Inflammatory macrophage treated with lipopolysaccharide for 1 hour (primary cell): ENCODE data around the gene PER2.
"Not testable (repeated sequence)": the region's sequence is repeated elsewhere in the genome, so short reads cannot be mapped to it uniquely, and the experiment has no call there.

Experiments
- DNase-seq, 2 donors: peaks; one replicate each; pipeline ENCODE4 v3.0.0-alpha.2; 2020 to 2022

Gene PER2, protein sequence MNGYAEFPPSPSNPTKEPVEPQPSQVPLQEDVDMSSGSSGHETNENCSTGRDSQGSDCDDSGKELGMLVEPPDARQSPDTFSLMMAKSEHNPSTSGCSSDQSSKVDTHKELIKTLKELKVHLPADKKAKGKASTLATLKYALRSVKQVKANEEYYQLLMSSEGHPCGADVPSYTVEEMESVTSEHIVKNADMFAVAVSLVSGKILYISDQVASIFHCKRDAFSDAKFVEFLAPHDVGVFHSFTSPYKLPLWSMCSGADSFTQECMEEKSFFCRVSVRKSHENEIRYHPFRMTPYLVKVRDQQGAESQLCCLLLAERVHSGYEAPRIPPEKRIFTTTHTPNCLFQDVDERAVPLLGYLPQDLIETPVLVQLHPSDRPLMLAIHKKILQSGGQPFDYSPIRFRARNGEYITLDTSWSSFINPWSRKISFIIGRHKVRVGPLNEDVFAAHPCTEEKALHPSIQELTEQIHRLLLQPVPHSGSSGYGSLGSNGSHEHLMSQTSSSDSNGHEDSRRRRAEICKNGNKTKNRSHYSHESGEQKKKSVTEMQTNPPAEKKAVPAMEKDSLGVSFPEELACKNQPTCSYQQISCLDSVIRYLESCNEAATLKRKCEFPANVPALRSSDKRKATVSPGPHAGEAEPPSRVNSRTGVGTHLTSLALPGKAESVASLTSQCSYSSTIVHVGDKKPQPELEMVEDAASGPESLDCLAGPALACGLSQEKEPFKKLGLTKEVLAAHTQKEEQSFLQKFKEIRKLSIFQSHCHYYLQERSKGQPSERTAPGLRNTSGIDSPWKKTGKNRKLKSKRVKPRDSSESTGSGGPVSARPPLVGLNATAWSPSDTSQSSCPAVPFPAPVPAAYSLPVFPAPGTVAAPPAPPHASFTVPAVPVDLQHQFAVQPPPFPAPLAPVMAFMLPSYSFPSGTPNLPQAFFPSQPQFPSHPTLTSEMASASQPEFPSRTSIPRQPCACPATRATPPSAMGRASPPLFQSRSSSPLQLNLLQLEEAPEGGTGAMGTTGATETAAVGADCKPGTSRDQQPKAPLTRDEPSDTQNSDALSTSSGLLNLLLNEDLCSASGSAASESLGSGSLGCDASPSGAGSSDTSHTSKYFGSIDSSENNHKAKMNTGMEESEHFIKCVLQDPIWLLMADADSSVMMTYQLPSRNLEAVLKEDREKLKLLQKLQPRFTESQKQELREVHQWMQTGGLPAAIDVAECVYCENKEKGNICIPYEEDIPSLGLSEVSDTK (N-terminal part only)

DNA sequence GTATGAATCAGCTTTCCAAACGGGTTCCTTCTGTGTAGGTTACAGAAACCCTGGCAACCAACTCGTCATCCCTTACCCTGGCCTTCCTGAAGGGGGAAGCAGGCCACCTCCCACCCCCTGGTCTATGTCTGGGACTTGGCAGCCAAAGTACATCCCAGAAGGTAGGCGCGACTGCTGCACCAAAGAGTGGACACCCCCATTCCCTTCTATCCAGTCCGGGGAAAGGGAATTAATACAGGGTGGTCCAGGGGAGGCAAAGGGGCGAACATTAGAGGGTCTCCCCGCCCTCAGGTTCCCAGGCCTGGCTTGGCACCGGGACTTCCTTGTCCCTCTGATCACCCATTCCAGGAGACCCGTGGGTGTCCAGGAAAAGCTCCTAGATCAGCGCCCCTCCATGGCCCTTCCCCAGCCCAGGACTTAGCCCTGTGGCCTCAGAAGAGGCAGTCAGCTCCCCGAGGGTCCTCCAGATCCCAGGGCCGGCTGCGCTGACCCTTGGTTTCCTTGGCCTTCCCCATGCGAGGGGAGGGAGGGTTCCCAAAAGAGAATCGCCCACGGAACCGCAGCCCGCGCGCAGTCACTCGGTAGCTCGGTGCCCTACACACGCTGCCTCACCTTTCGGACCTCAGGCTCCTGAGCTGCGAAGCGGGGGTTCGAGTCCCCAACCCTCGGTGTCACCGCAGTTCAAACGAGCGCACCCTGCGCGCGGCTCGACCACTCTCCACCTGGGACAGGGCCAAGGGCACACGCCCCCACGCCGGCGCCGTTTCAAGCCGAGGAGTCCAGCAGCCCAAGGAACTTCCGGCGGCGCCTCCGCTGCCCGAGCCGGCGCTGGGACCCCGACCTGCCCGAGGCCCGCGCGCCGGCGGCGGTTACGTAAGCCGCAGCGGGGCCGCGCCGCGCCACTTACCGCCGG lies at the start of gene PER2:
Gene PER2, minus strand, starts transcription at position 874 of the 913 bp plus-strand sequence. CDS start 10,674 bp downstream, outside the sequence.
- DNase-seq: peak; percentile 64 to 78

DNA sequence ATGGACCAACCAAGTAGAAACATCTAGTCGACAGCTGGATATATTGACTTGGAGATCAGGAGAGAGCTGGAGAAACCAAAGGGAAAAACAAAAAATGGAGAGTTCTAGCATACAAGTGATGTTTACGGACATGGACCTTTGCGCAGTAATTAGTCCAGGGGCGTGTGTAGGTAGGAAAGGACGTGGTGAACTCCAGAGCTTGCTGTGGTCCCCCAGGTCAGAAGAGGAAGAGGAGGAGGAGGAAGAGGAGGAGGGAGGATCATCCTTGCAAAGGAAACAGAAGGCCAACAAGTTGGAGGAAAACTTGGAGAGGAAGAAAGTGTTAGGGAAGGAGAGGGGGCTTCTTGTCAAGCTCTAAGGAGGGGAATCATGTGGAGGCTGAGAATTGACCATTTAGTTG lies 49.4 kb upstream of the PER2 start:
- DNase-seq: no peak

DNA sequence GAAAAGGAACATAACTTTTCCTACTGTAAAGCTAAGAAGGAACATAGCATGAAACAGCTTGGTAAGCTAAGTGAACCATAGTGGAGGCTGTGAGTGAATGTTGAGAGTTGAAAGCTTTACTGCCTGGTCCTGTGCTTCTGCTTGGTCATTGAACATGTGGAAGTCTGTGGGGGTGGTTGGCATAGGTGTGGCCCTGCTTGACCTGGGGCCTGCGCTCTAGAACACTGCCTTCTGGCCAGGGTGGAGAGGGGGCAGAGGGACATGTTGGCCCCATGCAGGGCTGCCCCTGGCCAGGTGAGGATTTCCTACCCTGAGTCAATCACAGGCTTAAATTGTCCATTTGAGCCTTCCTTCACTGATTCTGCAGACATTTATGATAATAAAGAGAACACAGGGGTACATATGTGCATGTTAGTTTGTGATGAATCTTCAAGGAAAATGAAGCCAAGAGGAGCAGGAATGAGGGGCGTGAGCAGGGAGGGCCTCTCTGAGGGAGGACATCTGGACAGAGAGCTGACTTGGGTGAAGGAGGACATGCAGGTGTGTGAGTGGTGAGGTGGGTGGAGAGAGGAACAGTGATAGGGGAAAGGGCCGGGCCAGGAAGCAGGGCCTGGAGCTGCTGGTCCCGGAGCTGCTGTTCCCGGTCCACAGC lies 48.5 kb upstream of the PER2 start:
- DNase-seq: no peak

DNA sequence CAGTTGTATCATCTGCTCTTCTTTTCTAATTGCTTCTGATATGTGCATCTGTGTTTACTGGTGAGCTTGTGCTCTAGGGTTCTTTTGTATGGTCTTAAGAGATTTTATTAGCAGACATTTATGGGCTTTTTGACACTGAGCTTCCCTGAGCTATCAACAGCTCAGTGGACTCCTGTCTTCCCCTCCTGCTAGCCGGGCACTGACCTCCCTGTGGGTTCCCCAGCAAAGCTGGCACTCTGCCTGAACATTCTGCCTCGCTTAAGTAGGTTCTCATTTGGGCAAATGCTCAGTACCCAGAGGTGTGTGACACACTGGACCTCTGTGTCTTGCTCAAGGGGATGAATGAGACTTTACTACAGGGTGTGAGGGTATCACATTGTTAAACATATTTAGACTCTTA lies 47.7 kb upstream of the PER2 start:
- DNase-seq: no peak

DNA sequence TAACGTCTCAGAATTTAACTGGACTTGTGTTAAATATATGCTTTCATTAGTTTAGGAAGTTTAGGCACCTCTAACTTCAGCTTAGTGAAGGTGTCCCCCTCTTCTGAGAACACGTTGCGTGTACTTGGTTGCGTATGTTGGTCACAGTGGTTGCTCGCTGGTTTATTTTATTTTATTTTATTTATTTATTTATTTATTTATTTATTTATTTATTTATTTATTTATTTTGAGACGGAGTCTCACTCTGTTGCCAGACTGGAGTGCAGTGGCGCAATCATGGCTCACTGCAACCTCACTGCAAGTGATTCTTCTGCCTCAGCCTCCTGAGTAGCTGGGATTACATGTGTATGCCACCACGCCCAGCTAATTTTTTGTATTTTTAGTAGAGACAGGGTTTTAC lies 47.2 kb upstream of the PER2 start:
- DNase-seq: not testable (repeated sequence)

DNA sequence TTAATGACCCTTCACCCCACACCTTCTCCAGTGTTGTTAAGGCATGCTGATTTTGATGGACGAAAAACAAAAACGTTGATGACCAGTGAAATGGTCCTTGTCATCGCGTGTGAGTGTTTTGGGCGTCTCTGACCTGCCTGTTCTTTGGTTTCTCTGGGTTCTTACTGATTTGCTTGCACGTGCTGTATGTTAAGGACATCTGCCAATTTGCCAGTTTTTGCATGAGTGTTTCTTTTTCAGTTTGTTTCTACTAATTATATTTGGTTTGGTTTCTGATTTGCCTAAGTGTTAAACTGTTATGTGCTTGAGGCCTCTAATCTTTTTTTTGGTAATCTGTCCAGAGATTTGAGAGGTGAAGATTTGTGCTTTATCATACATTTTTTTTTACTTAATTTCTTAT lies 46.5 kb upstream of the PER2 start:
- no peak for DNase-seq

DNA sequence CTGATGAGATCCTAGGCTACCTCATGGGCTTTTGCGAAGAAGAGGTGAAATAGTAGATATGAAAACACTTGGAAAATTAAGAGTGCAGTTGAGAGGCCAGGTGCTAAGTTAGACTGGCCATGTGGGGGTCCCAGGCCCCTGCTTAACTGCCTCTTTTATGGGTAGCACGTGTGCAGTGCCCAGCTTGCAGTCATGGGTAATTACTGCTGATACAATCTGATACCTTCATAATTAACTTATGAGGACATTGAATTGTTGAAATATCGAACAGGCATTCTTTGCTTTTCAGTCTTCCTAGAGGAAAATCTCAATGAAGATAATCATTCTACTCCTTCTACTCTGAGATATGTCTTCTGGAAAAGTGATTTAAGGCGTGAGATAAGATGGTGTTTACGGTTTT lies 43.5 kb upstream of the PER2 start:
- no peak for DNase-seq

DNA sequence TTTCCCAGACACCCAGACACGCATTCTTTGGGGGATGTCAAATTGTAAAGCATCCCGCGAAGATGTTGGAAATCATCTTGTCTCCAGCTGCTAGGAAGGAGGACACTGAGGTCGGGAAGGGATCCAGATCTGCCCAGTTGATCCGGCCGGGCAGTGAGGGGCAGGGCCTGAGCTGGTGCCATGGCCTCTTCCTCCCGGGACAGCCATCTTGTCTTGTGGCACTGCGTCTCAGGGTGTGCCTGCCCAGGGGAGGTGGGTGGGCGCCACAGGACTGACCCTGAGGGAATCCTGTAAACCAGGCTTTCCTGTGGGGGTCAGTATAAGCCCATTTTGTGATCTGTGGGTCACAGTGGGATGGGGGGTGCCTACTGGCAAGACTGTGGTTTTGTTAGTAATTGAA lies 42.0 kb upstream of the PER2 start:
- no peak for DNase-seq

DNA sequence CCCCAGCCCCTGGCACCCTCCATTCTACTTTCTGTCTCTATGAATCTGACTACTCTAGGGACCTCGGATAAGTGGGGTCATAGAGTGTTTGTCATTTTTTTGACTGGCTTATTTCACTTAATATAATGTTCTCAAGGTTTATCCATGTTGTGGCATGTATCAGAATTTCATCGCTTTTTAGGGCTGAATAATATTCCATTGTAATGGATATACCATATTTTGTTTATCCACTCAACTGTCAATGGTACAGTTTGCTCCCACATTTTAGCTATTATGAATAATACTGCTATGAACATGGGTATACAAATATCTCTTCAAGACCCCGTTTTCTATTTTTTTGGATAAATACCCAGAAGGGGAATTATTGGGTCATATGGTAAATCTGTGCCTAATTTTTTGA lies 39.3 kb upstream of the PER2 start:
- DNase-seq: no peak

DNA sequence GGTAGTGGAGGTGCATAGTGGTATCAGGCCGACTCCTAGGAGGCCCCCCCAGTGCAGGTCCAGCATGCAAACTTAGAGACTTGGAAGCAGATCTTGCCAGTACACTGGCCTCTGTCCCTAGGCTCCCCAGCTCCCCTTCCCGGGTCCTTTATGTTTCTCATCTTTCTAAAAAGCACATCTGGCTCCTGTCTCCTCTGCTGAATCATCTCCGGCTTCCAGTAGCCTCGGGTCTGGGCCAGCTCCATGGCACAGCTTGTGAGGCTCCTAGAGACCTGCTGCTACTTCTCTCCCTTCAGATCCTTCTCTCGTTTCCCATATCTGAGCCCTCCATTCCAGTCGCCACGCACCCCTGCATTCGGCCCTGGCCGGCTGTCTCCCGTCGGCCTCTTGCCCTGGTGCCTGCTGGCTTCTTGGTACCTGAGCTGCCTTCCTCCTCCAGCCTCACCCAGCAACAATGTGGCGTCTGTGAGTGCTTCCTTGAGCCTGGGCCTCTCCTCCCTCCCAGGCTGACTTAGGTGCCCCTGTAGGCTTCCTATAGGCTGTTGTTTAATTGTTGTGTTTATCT lies 38.5 kb upstream of the PER2 start:
- no peak for DNase-seq

DNA sequence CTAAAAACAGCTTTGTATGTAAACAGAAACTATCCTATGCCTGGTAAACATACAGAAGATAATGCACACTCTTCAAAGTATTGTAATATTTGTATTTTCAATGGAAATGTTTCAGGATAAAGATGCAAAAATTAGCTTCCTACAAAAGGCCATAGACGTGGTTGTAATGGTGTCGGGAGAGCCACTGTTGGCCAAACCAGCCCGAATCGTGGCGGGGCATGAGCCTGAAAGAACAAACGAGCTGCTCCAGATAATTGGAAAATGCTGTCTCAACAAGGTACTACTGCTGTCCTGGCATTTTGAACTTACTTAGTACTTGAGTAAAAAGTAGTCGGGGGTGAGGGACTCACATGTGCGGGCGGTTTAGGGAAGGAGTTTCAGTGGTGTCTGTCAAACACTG lies 37.3 kb upstream of the PER2 start:
- no peak for DNase-seq

DNA sequence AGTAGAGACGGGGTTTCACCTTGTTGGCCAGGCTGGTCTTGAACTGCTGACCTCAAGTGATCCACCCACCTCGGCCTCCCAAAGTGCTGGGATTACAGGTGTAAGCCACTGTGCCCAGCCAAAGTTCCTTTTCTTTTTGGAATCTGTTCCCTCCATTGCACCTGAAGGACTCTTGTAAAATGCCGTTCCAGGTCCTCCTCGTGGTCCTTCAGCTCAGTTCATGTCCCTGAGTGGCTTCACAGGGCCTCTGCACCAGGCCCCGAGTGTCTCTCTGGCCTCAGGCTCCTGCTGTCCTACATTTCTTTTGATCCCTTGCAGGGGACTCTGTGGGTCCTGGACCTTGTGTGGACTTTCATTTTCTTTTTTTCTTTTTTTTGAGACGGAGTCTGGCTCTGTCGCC lies 35.8 kb upstream of the PER2 start:
- not testable (repeated sequence) for DNase-seq

DNA sequence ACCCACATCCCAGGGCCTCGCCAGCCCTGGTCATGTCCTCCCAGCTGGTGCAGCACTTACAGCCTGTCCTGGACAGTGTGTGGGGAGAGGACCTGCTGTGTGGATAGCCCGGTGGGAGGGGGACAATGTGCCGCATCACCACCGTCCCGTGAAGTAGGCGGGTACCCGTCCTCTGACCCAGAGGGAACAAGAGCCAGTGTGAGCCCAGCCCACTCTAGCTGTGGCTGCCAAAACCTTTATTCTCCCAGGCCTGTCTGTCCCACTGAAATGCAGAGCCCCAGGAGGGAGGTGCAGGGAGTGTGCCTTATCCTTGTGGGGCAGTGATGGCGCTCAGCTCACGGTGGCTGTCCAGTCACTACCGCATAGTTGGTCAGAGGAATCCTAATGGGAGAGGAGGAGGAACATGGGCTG lies 33.6 kb upstream of the PER2 start:
- DNase-seq: no peak

DNA sequence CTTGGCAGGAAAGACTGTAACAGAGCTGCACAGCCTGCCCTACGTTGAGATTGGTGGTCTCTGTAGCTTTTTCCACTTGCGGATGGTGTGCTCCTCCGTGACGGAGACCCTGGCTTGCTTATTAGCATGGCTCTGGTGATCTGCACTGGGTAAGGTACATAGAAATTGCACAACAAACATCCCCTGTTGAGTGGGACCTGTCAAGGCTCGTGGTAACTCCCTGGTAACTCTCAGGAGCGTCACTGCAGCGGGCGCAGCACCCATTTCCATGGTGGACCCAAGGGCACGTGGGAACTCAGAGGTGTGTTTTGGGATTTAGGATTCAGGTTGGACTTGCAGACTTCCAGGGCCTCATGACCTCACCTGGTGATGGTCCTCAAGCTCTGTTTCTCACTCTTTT lies 33.1 kb upstream of the PER2 start:
- no peak for DNase-seq

DNA sequence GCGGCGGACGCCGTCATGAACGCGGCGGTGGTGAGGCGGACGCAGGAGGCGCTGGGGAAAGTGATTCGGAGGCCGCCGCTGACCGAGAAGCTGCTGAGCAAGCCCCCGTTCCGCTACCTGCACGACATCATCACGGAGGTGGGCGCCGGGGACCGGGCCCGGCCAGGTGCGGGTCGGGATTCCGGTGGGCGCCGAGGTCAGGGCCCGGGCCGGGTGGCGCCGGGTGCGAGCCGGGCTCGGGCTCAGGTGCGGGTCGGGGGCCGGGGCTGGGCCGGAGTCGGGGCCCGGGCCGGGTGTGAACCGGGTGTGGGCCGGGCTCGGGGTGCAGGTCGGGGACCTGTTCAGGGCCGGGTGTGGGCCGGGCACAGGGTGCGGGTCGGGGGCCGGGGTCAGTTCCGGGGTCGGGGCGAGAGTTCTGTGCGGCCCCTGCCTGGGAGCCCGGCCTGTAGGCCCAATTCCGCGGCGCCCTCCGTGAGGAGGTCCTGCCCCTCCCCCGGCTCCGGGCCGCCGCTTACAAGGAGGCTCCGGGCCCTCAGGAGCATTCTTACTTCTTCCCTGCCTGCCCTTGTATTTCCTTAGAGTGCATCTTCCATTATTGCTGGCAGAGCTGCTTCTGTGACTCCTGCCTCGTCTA lies 32.4 kb upstream of the PER2 start:
- DNase-seq: peak in 1 of 2 donors; percentile 1

DNA sequence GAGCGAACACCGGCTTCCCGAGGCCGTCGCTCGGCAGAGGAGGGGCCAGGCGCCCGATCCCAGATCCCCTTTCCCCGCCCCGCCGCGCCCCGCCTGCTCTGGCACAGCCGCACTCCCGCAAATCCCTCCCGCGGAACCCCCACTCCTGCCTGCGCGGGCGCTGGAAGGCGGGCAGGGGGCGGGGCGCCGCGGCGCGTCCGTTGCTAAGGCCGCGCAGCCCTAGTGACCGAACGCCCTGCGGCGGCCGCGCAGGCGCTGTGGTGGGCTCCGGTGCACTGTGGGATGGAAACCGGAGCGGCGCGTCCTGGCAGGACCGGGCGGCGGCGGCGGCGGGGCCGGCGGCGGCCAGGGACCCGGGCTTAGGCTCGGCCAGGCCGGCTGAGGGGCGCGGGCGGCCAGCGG lies 31.8 kb upstream of the PER2 start, which contains the start of gene TRAF3IP1:
Gene TRAF3IP1, plus strand, starts transcription at position 273 of the 402 bp plus-strand sequence. CDS start 145 bp downstream, outside the sequence.
- DNase-seq: peak; percentile 74 to 86

DNA sequence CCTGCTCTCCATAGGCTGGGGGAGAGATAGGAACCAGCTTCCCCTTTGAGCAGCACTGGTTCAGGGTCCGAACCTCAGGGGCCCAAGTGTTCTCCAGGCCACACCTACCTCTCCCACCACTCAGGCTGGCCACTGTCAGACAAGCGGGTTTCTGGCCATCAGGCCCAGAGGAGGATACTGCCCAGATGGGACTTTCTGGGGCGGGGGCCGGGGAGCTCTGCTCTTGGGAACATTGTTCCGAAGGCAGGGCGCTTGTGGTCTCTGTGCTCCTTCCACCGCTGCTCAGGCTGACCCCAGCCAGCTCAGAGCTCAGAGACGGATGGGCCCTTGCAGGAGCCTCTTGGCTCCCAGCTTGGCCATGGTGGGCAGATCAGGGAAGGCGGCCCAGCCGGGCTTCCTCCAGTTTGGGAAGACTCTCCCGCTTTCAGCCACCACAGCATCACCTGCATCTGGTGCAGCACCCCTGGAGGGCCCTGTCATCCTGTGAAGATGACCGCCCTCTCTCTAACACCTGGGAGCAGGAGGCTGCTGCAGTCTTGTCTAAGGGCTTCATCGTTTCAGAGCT lies 26.7 kb upstream of the PER2 start:
- DNase-seq: no peak

DNA sequence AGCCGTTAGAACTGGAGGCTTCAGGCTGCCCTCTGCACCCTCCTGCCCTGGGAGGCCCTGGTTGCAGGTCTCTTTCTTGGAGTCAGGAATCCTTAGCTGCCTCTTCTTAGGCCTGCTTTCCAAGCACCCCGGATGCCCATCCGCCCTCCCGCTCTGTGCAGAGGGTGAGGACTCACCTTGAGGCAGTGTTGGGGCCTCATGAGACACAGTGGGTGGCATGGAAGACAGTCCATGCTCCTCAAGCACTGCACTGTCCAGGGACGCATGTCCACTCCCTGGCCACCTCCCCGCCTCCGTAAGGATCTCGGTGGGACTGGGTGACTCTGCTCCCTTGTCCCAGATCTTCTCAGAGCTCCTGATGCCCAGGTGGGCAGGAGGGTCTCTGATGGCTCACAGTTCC lies 26.2 kb upstream of the PER2 start:
- no peak for DNase-seq

DNA sequence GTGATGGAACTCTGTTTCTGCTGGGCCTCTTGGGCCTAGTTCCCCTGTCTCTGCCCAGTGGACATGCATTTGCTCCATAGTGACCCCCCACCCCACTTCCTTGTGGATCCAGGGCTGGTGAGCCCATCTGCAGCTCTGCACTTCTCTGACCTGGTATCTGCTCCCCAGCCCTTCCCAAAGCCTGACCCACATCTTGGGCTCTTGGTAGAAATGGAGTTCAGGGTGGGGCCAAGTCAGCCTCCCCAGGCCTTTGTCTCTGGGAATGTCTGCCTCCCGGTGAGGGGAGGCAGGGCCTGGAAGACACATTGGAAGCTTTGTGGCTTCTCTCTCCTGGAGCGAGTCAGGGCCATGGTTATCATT lies 25.6 kb upstream of the PER2 start:
- no peak for DNase-seq

DNA sequence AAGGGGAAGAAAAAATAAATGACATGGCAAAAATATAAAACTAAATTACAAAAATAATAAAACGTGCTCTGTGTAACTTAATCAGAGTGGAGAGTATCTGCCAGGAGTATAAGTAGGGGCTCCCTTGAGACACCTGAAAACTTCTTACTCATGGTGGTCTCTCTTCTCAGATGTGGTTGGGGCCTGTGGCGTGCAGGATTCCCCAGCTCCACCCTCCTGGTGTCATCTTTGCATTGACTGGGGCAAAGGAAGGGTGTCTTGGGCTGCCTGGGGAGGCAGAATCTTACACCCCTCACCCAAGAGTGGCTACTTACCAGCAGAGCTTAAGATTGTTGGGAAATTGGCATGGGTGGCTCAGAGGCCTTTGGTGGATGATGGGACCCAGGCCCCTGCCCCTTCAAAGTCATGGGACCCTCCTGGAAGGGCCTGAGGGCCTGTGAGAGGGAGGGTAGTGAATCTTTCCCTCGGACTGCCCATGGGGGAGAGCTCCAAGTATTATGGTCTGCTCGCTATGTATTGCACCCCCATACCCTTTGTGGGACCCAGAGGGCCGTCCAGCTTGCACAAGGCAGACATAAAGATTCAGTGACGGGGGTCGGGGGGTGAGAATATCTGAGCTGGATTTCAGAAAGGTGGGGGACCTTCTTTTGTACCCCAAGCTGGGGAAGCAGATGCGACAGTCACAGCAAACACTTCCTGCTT lies 25.0 kb upstream of the PER2 start:
- DNase-seq: no peak
